Right atrium auricular region (tissue), 2 donors: ENCODE data around the gene CECR2. TPM values are rescaled to one million over a fixed set of nuclear protein-coding genes. Genes with fewer than 3 reads are reported as not detected.
"Not testable (repeated sequence)": the region's sequence is repeated elsewhere in the genome, so short reads cannot be mapped to it uniquely, and the experiment has no call there.

Experiments
- DNase-seq: peaks from one replicate; pipeline ENCODE4 v3.0.0-alpha.2; 2019; ENCODE audit warnings: low spot score
- H3K27ac ChIP-seq, 2 donors: fragments of 200-600 bp; sonication (generic); 1 replicate in 1 of 2; 2 replicates in 1 of 2; pipeline ENCODE4 v1.5.1; 2016 to 2019
- H3K27me3 ChIP-seq, 2 donors: fragments of 200-600 bp; sonication (generic); one replicate each; pipeline versions ENCODE4 v1.5.1 to v1.6.0; 2017 to 2019
- H3K36me3 ChIP-seq: fragments of 200-600 bp; sonication (generic); one replicate; pipeline ENCODE4 v1.5.1; 2016
- H3K4me1 ChIP-seq, 2 donors: fragments of 200-600 bp; sonication (generic); one replicate each; pipeline versions ENCODE4 v1.5.1 to v1.6.0; 2017 to 2019
- H3K4me3 ChIP-seq, 2 donors: fragments of 200-600 bp; sonication (generic); 1 replicate in 1 of 2; 2 replicates in 1 of 2; pipeline ENCODE4 v1.5.1; 2017 to 2019; ENCODE audit warnings: mild to moderate bottlenecking in 1 of 2, moderate library complexity in 1 of 2
- H3K9me3 ChIP-seq, 2 donors: fragments of 200-600 bp; sonication (generic); one replicate each; pipeline ENCODE4 v1.5.1; 2019
- CTCF ChIP-seq, 2 donors: fragments of 200-600 bp; sonication (generic); IDR thresholded peaks; one replicate each; pipeline ENCODE4 v1.5.1; 2019; ENCODE audit warnings: antibody characterized with exemption in 2 of 2
- total RNA-seq, 2 donors: library from RNA; depleted of rRNA; stranded (reverse); fragments of >200 nt; gene quantifications; one replicate each; pipeline ENCODE4 v1.1.0, GENCODE V29; 2016

Gene CECR2
- total RNA-seq, 2 donors from 2014 or later, result 4.0 to 4.8 TPM

GRCh38 chr22:17559188-17559587 is 189.9 kb downstream of the CECR2 start:
- Histone ChIP-seq H3K27me3 (no peaks in the 10 kb centered on the region), H3K4me1 (peaks cover 0 to 22% of the 10 kb centered on the region in 2 donors), H3K36me3 (no peaks in the 10 kb centered on the region), H3K9me3 (no peaks in the 10 kb centered on the region), H3K4me3 (no peak overlapping the region), H3K27ac (no peak overlapping the region)
- DNase-seq, result no peak
- TF ChIP-seq CTCF (IDR thresholded peaks at IDR 0.05), result no peak

GRCh38 chr22:17562906-17563870 is 193.9 kb downstream of the CECR2 start, which contains the start of gene SLC25A18:
Gene SLC25A18 (plus strand): TSS chr22:17563498. CDS start chr22:17579945, 16,447 bp downstream.
- peak within 1 kb of the TSS; percentile 81 to 89 for H3K27ac ChIP-seq

GRCh38 chr22:17563936-17564391 is 194.7 kb downstream of the CECR2 start:
- Histone ChIP-seq H3K36me3 (no peaks in the 10 kb centered on the region), H3K27ac (peak overlapping the region; percentile 81 to 89), H3K27me3 (no peaks in the 10 kb centered on the region), H3K9me3 (no peaks in the 10 kb centered on the region), H3K4me3 (peak overlapping the region in 1 of 2 donors; percentile 18), H3K4me1 (peaks cover 0 to 33% of the 10 kb centered on the region in 2 donors)
- TF ChIP-seq CTCF (IDR thresholded peaks at IDR 0.05), result no peak
- DNase-seq, result no peak

More at GRCh38 chr22:17562906-17563870, 193.9 kb downstream of the CECR2 start, which contains the start of gene SLC25A18:
- Histone ChIP-seq H3K4me1 (peaks cover 0 to 32% of the 10 kb centered on the region in 2 donors), H3K4me3 (peak within 1 kb of the TSS in 1 of 2 donors; percentile 18), H3K36me3 (no peaks in the 10 kb centered on the region), H3K9me3 (no peaks in the 10 kb centered on the region), H3K27me3 (no peaks in the 10 kb centered on the region)
- peak; percentile 73 for DNase-seq
- TF ChIP-seq CTCF (IDR thresholded peaks at IDR 0.05), result no peak

GRCh38 chr22:17566016-17566687 is 196.9 kb downstream of the CECR2 start:
- DNase-seq, H3K9me3 ChIP-seq, H3K27me3 ChIP-seq, H3K36me3 ChIP-seq, H3K4me3 ChIP-seq: not testable (repeated sequence)
- Histone ChIP-seq H3K4me1 (peaks cover 2 to 53% of the 10 kb centered on the region in 2 donors), H3K27ac (peak overlapping the region; percentile 20 to 89)

- peaks cover 2 to 59% of the 10 kb centered on the region in 2 donors for H3K4me1 ChIP-seq
- TF ChIP-seq CTCF (IDR thresholded peaks at IDR 0.05), result no peak
- no peaks in the 10 kb centered on the region for H3K36me3 ChIP-seq
- no peaks in the 10 kb centered on the region for H3K9me3 ChIP-seq
- no peak overlapping the region for H3K4me3 ChIP-seq
- H3K27ac ChIP-seq, result peak overlapping the region; percentile 20 to 89
- H3K27me3 ChIP-seq, result no peaks in the 10 kb centered on the region
- DNase-seq, result no peak
These were observed 197.5 kb downstream of the CECR2 start for GRCh38 chr22:17566776-17567175.
